Measurements from ENCODE around the gene ATP8B3. TPM values are rescaled to one million over a fixed set of nuclear protein-coding genes. Genes with fewer than 3 reads are reported as not detected.
A peak's percentile ranks its signal among the peaks of the same experiment; 100 is the strongest.

The ATP8B3 gene
- 3.1 and 4.2 TPM in 2 replicates for total RNA-seq (2013; cell fraction: nucleolus; rRNA removed)
- total RNA-seq (2014; rRNA removed) (0.38 and 0.51 TPM in 2 replicates), total RNA-seq (2014; rRNA removed; fragmentation: Illumina TruSeq; extraction: Trizol) (0.36 and 0.74 TPM in 2 replicates), total RNA-seq (2021) (1.0 and 1.7 TPM in 2 replicates), polyA plus RNA-seq (2011; rRNA removed) (0.86 and 1.6 TPM in 2 replicates), polyA plus RNA-seq (2014; fragmentation: Illumina TruSeq; extraction: Trizol) (0.43 and 0.48 TPM in 2 replicates), polyA plus RNA-seq (2014; fragmentation: Nextera tagmentation; extraction: Ambion mirVana) (under 1 TPM; 0.13 to 0.34 TPM), polyA plus RNA-seq (2014; rRNA removed) (0.76 and 1.3 TPM in 2 replicates), polyA plus RNA-seq (2016; fragmentation: Nextera tagmentation; extraction: Ambion mirVana) (1 to 10 TPM in 1 of 2 experiments, under 1 TPM in 1; 0.54 to 1.0 TPM), polyA minus RNA-seq (2011; rRNA and poly(A)+ RNA removed) (1.9 and 2.3 TPM in 2 replicates), Bru-seq, nascent RNA (percentile 34 among the genes with signal in this experiment), BruChase-seq, experiment 1, labeled RNA remaining after a 6-hour chase (percentile 30 among the genes with signal in this experiment), BruChase-seq, experiment 2, labeled RNA remaining after a 2-hour chase (percentile 24 among the genes with signal in this experiment)
- 1.3 TPM for polyA plus RNA-seq (2011; ENCODE audit: low read depth)
- polyA plus RNA-seq (2011; cell fraction: cytosol; rRNA removed): 2.6 TPM in 2 replicates
- polyA plus RNA-seq (2011; cell fraction: nucleus; rRNA removed): 6.1 and 6.5 TPM in 2 replicates
- 1.8 and 2.5 TPM in 2 replicates for polyA plus RNA-seq (2012)
- polyA minus RNA-seq (2011; cell fraction: cytosol; rRNA and poly(A)+ RNA removed): 0.73 and 2.3 TPM in 2 replicates
- 0.73 and 1.1 TPM in 2 replicates for polyA minus RNA-seq (2011; cell fraction: nucleus; rRNA and poly(A)+ RNA removed)
- long read RNA-seq, experiment 1: 0 reads
- long read RNA-seq, experiment 2: 0 reads

GRCh38 chr19:1811942-1812425 lies at the start of gene ATP8B3:
Gene ATP8B3 (minus strand): TSS chr19:1812276. CDS start chr19:1811736, 540 bp downstream.
- RAD21 ChIA-PET (ENCODE audit: unreplicated experiment): no interaction called here
- no peak for FAIRE-seq
- H3K79me2 ChIP-seq (ENCODE audit: control insufficient read depth, insufficient read depth, low read length): no peaks in the 10 kb centered on the region
- peak; percentile 55 for ATAC-seq
- H3K4me3 ChIP-seq: peak within 1 kb of the TSS; percentile 75
- no peaks in the 10 kb centered on the region for H3K27me3 ChIP-seq (replicated peaks in 1 of 2; ENCODE audit: control insufficient read depth in 2 of 2, insufficient read depth in 2 of 2, low read length in 1 of 2)
- 4% methylated on average over 24 of the region's 48 CpGs for WGBS (ENCODE audit: insufficient coverage, insufficient replicate concordance, low lambda C conversion rate, missing lambda C conversion rate)
- POLR2A ChIA-PET: interaction anchor here (1.0 kb wide), 1 partner anchor 221 kb away, joined by 3 read pairs; no protein-coding TSS in a partner anchor
- peak within 1 kb of the TSS; percentile 62 for H3K9ac ChIP-seq (ENCODE audit: control insufficient read depth, insufficient read depth, low read length)
- TF ChIP-seq E2F8 (IDR thresholded peaks at IDR 0.05; ENCODE audit: low read depth, partially characterized antibody): no peak
- peak; percentile 48; the same call in 1 of the 2 replicates for TF ChIP-seq GATAD2B (conservative IDR thresholded peaks at IDR 0.05; ENCODE audit: low read depth)
- peak; percentile 92 for TF ChIP-seq NFXL1 (IDR thresholded peaks at IDR 0.05; ENCODE audit: borderline replicate concordance)
- TF ChIP-seq CTCF (IDR thresholded peaks at IDR 0.05 in 2 of 3, conservative IDR thresholded peaks at IDR 0.05 in 1 of 3; ENCODE audit: control insufficient read depth in 2 of 3, extremely low read depth in 1 of 3, insufficient read depth in 1 of 3, low read depth in 3 of 3, low read length in 3 of 3): peak; percentile 5 to 44 (median 32); a peak in 4 of 6 replicates
- TF ChIP-seq SMARCA5 (IDR thresholded peaks at IDR 0.05): peak; percentile 95
- no peak for TF ChIP-seq HDGF (IDR thresholded peaks at IDR 0.05)
- TF ChIP-seq DPF2 (IDR thresholded peaks at IDR 0.05): 0 out of 2 replicates have a peak, but pooled peaks have one; percentile 36
- TF ChIP-seq MYC (IDR thresholded peaks at IDR 0.05; ENCODE audit: insufficient read depth, insufficient read length, insufficient replicate concordance, low read length, severe bottlenecking): no peak
- peak; percentile 65 for TF ChIP-seq ZNF217 (IDR thresholded peaks at IDR 0.05)
- H3K4me2 ChIP-seq (ENCODE audit: control insufficient read depth, insufficient read depth): peak within 1 kb of the TSS; percentile 87
- CTCF ChIA-PET: no interaction called here
- H3K9me3 ChIP-seq (replicated peaks; ENCODE audit: control insufficient read depth, insufficient read depth, low read length): no peaks in the 10 kb centered on the region
- peak within 1 kb of the TSS; percentile 46 for H3K27ac ChIP-seq (ENCODE audit: control insufficient read depth, insufficient read depth)
- no peak for DNase-seq (ENCODE audit: low read depth, low spot score)
- intact Hi-C loops (cut with micrococcal nuclease; ENCODE audit: unreplicated experiment): no loop called here
- in situ Hi-C loops (cut with MboI): no loop called here
- SMC1A ChIA-PET (ENCODE audit: uncharacterized antibody, unreplicated experiment): no interaction called here
- no peaks in the 10 kb centered on the region for H4K20me1 ChIP-seq (ENCODE audit: control insufficient read depth, insufficient read depth)
- H3K4me1 ChIP-seq (ENCODE audit: control insufficient read depth, insufficient read depth, low read length): peaks cover 3% of the 10 kb centered on the region; the same call in 1 of the 2 replicates
- BruUV-seq (replicated peaks): no TSS peak
- H3K36me3 ChIP-seq (ENCODE audit: control insufficient read depth in 2 of 2, insufficient read depth in 2 of 2, low read length in 1 of 2): peaks cover 0 to 10% of the 10 kb centered on the region in 2 experiments; a peak in 2 of 4 replicates
- peak within 1 kb of the TSS; percentile 88 for H2AFZ ChIP-seq (ENCODE audit: control insufficient read depth, low read depth, low read length)

Measured in GM12878 (cell line).